Glutamatergic neuron (in vitro differentiated cells): ENCODE measurements around the gene ZSCAN16. TPM values are rescaled to one million over a fixed set of nuclear protein-coding genes. Genes with fewer than 3 reads are reported as not detected.

Experiments
- DNase-seq: peaks from one replicate; pipeline ENCODE4 v3.0.0; 2022
- H3K27ac Mint-ChIP-seq: one replicate; pipeline ENCODE4 v1.8.0; 2020; ENCODE audit warnings: mild to moderate bottlenecking, mixed read lengths, inconsistent platforms; ENCODE audit not compliant: unreplicated experiment
- H3K27me3 Mint-ChIP-seq: one replicate; pipeline ENCODE4 v1.8.0; 2020; ENCODE audit warnings: mild to moderate bottlenecking, moderate library complexity, mixed read lengths, inconsistent platforms; ENCODE audit not compliant: unreplicated experiment
- H3K36me3 Mint-ChIP-seq: one replicate; pipeline ENCODE4 v1.8.0; 2020; ENCODE audit warnings: mild to moderate bottlenecking, mixed read lengths, inconsistent platforms; ENCODE audit not compliant: unreplicated experiment
- H3K4me1 Mint-ChIP-seq: one replicate; pipeline ENCODE4 v1.8.0; 2020; ENCODE audit warnings: mild to moderate bottlenecking, low read depth, mixed read lengths, inconsistent platforms; ENCODE audit not compliant: unreplicated experiment
- H3K4me3 Mint-ChIP-seq: one replicate; pipeline ENCODE4 v1.8.0; 2020; ENCODE audit warnings: mild to moderate bottlenecking, mixed read lengths, inconsistent platforms; ENCODE audit not compliant: unreplicated experiment
- H3K9me3 Mint-ChIP-seq: one replicate; pipeline ENCODE4 v1.8.0; 2020; ENCODE audit warnings: mild to moderate bottlenecking, moderate library complexity, mixed read lengths, inconsistent platforms; ENCODE audit not compliant: unreplicated experiment
- CTCF ChIP-seq: fragments of 200-600 bp; sonication (generic); IDR thresholded peaks from one replicate; pipeline ENCODE4 v1.5.0; 2021; ENCODE audit not compliant: partially characterized antibody, unreplicated experiment
- total RNA-seq: library from RNA; stranded (reverse); fragmentation: NEBNext Ultra II Directional; extraction: Animal tissue kit (Norgen Biotek cat#: 25700); gene quantifications from one replicate; pipeline ENCODE4 v1.2.1, GENCODE V29; 2021; ENCODE audit not compliant: unreplicated experiment

The ZSCAN16 gene
- total RNA-seq, 1 donor from 2014 or later: 20.0 TPM

GRCh38 chr6:28104392-28105244 is 19.8 kb upstream of the ZSCAN16 start:
- Mint-ChIP-seq H3K27me3 (peaks cover 10% of the 10 kb centered on the region), H3K27ac (peak overlapping the region; percentile 20), H3K4me1 (peaks cover 3% of the 10 kb centered on the region), H3K9me3 (peaks cover 5% of the 10 kb centered on the region), H3K36me3 (no peaks in the 10 kb centered on the region), H3K4me3 (peak overlapping the region; percentile 97)
- DNase-seq: peak; percentile 82
- peak; percentile 67 for TF ChIP-seq CTCF

GRCh38 chr6:28105245-28105639 is 19.2 kb upstream of the ZSCAN16 start:
- Mint-ChIP-seq H3K4me1 (peaks cover 3% of the 10 kb centered on the region), H3K27me3 (peaks cover 7% of the 10 kb centered on the region), H3K27ac (peak overlapping the region; percentile 20), H3K36me3 (no peaks in the 10 kb centered on the region), H3K9me3 (peaks cover 5% of the 10 kb centered on the region), H3K4me3 (peak overlapping the region; percentile 97)
- no peak for TF ChIP-seq CTCF
- DNase-seq: no peak

GRCh38 chr6:28107506-28107905 is 16.9 kb upstream of the ZSCAN16 start:
- Mint-ChIP-seq H3K36me3 (no peaks in the 10 kb centered on the region), H3K27me3 (peaks cover 5% of the 10 kb centered on the region), H3K27ac (no peak overlapping the region), H3K9me3 (peaks cover 5% of the 10 kb centered on the region), H3K4me3 (no peak overlapping the region), H3K4me1 (peaks cover 3% of the 10 kb centered on the region)
- no peak for TF ChIP-seq CTCF
- DNase-seq: no peak

- no peak overlapping the region for H3K4me3 Mint-ChIP-seq
- H3K4me1 Mint-ChIP-seq: no peaks in the 10 kb centered on the region
- H3K36me3 Mint-ChIP-seq: no peaks in the 10 kb centered on the region
- no peak for TF ChIP-seq CTCF
- H3K9me3 Mint-ChIP-seq: no peaks in the 10 kb centered on the region
- no peak overlapping the region for H3K27ac Mint-ChIP-seq
- no peak for DNase-seq
- peaks cover 2% of the 10 kb centered on the region for H3K27me3 Mint-ChIP-seq
These were observed 12.4 kb upstream of the ZSCAN16 start for GRCh38 chr6:28111964-28112363.

- Mint-ChIP-seq H3K27me3 (no peaks in the 10 kb centered on the region), H3K4me1 (no peaks in the 10 kb centered on the region), H3K27ac (no peak overlapping the region), H3K9me3 (no peaks in the 10 kb centered on the region), H3K4me3 (no peak overlapping the region), H3K36me3 (no peaks in the 10 kb centered on the region)
- no peak for DNase-seq
- no peak for TF ChIP-seq CTCF
These were observed 8.6 kb upstream of the ZSCAN16 start for GRCh38 chr6:28115799-28116198.
